CD4-positive, alpha-beta T cell treated with Interleukin-2 at 100 ng/mL for 4 hours (primary cell): ENCODE measurements around the gene JMJD7.
A peak's percentile ranks its signal among the peaks of the same experiment; 100 is the strongest.

ENCODE experiments used
- DNase-seq: peaks from one replicate; pipeline ENCODE4 v3.0.0-alpha.2; 2020; ENCODE audit warnings: low spot score

JMJD7 gene

GRCh38 chr15:41866263-41866703, 38.4 kb downstream of the JMJD7 start:
- DNase-seq, result no peak

GRCh38 chr15:41866872-41867579, 39.1 kb downstream of the JMJD7 start:
- no peak for DNase-seq

- no peak for DNase-seq
Observed at GRCh38 chr15:41868321-41868720, 40.4 kb downstream of the JMJD7 start.

- no peak for DNase-seq
Observed at GRCh38 chr15:41869770-41870688, 42.1 kb downstream of the JMJD7 start.

- DNase-seq, result peak; percentile 74
Observed at GRCh38 chr15:41870689-41871081, 42.8 kb downstream of the JMJD7 start.

- DNase-seq, result no peak
Observed at GRCh38 chr15:41871175-41871905, 43.4 kb downstream of the JMJD7 start.

- DNase-seq, result no peak
Observed at GRCh38 chr15:41872166-41872747, 44.4 kb downstream of the JMJD7 start.

- no peak for DNase-seq
Observed at GRCh38 chr15:41873711-41874110, 45.8 kb downstream of the JMJD7 start.

GRCh38 chr15:41874736-41875135, 46.8 kb downstream of the JMJD7 start:
- DNase-seq, result no peak

GRCh38 chr15:41876007-41876406, 48.1 kb downstream of the JMJD7 start:
- no peak for DNase-seq

GRCh38 chr15:41876689-41877088, 48.8 kb downstream of the JMJD7 start:
- DNase-seq, result no peak

- no peak for DNase-seq
Observed at GRCh38 chr15:41877631-41878354, 49.9 kb downstream of the JMJD7 start.

GRCh38 chr15:41878355-41878699, 50.4 kb downstream of the JMJD7 start:
- DNase-seq, result no peak

- DNase-seq, result no peak
Observed at GRCh38 chr15:41879321-41879845, 51.5 kb downstream of the JMJD7 start.

GRCh38 chr15:41880156-41880877, 52.4 kb downstream of the JMJD7 start:
- no peak for DNase-seq

- no peak for DNase-seq
Observed at GRCh38 chr15:41881086-41881485, 53.2 kb downstream of the JMJD7 start.

GRCh38 chr15:41881550-41881919, 53.6 kb downstream of the JMJD7 start:
- DNase-seq, result no peak

- no peak for DNase-seq
Observed at GRCh38 chr15:41881920-41882688, 54.2 kb downstream of the JMJD7 start.

GRCh38 chr15:41882689-41883483, 55.0 kb downstream of the JMJD7 start:
- DNase-seq, result no peak
